Sigmoid colon (tissue), 3 donors: Measurements from ENCODE around the gene SLC16A13.

ENCODE experiments used
- CTCF ChIP-seq, 4 experiments: fragments of 450-650 bp in 3 of 4; fragments of 200-600 bp in 1 of 4; IDR thresholded peaks; one replicate each; pipeline ENCODE4 v1.5.1; 2016 to 2019; ENCODE audit warnings: antibody characterized with exemption in 4 of 4, mild to moderate bottlenecking in 3 of 4, moderate library complexity in 2 of 4
- POLR2A ChIP-seq, 2 donors: fragments of 450-650 bp; IDR thresholded peaks; one replicate each; pipeline ENCODE4 v1.6.1; 2016; ENCODE audit warnings: antibody characterized with exemption in 2 of 2, mild to moderate bottlenecking in 2 of 2, moderate library complexity in 2 of 2

DNA sequence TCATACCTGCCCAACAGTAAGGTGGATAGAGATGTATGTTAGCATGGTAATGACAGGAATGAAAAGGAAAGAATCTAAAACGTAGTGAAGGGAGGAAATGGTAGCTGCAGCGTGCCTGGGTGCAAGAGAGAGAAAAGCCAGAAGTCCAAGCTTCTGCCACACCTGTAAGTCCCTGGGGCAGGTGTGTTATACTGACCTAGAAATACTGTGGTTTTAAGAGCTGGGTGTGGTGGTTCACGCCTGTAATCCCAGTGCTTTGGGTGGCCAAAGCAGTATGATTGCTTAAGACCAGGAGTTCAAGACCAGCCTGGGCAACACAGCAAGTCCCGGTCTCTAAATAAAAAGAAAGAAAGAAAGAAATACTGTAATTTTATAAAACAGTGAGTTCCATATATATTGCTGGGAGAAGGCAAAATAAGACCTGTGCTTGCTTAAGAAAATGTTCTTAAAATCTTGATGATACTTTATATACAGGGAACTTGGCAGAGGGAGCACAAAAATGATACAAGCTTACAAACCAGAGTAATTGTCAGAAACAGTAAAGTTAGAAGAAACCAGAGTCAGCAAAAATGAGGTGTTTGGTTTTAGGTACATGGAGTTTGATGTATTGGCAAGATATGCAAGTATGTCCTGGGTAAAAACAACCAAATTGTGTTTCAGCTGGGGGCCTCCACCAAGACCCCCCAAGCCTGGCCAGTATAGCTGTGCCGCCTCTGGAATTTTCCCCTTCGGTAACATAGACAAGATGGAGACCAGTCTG, 33.3 kb upstream of the SLC16A13 start:
- TF ChIP-seq POLR2A (IDR thresholded peaks at IDR 0.05) (no peak), CTCF (IDR thresholded peaks at IDR 0.05) (no peak)
